ENCODE measurements around the gene KLHL29.

Gene KLHL29

DNA sequence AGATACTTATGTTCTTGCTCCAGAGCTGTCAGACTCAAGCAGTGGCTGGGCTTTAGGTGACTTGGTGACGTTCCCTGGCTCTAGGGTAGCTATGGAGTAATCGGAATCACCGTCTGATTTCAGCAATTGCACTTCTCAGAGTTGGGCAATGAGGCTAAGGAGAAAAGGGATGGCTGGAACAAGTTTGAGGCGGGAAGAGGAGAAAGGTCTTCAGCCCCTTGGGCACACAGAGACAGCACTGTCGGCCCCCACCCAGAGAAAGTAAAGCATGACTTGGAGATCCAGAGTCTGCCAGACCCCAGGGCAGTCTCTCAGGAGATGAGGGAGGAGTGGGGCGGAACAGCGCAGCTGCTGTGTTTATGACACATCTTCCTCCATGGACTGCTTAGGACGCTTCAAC is 114.5 kb downstream of the KLHL29 start:
- DNase-seq: no peak

DNA sequence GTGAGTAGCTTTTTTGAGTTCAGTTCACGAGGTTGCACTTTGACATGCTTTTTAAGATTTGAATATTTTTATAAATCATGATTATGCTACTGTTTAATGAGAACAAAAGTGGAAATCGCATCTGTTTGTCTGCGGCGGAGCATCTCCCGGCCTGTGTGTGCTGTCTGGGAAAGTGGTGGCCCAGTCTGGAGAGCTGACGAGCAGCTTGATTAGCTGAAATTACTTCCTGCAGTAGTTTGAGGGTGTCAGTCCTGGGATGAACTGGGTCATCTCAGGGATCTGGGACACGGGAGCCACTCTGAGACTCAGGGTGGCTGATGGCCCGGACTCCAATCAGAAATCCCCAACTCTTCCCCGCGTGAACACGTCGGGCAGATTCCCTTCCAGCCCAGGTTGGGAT is 115.9 kb downstream of the KLHL29 start:
- DNase-seq: no peak

DNA sequence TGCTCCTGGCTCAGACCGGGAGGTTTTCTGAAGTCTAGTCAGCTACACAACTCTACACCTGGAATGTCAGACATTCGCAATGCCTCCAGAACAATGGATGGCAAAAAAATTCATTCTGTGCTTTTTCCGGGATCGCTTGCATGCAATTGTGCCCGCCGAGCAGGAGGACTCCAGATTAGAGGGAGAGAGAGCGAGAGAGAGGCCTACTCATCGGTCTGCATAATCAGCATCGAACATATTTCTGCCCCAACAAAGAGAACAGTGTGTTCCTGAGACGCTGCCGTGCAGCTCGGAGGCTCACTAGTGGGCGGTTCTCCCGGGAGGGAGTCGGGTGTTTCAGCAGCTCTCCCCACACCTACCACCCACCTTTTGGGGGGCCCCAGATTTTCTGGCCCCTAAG is 117.1 kb downstream of the KLHL29 start:
- no peak for DNase-seq

DNA sequence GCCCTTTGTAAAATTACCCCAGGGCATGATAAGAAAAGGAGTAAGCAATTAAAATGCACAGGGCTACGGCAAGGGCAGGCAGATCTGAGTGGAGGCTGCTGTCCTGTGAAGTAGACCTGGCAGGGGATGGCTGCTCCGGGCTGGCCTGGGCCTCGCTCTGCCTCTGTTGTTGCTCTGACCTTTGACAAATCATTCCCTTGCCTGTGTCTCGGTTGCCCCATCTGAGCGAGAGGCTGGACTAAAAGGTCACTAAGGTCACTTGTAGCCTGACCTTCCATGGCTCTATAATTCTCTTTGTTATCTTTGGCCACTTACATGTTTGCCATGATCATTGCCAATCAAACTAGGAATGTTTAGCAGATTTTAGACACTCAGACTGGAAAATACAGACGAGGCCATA is 118.1 kb downstream of the KLHL29 start:
- DNase-seq: no peak

DNA sequence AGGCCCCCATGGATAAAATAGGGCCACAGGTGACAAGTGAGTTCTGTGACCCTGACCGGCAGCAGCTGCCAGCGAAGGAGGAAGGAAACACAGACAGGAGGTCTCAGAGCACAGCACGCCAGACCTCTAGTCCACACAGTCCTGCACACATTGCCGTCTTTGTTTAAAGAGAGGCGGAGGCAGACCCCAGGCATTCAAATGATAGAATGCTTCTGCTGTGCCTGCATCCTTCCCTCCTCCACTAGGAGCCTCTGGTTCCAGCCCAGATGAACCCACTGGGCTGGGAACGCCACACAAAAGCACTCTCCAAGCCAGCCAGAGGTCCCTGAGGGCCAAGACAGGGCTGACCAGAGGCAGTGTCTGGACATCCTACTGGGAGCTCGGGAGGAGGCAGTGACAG is 118.7 kb downstream of the KLHL29 start:
- DNase-seq: no peak

DNA sequence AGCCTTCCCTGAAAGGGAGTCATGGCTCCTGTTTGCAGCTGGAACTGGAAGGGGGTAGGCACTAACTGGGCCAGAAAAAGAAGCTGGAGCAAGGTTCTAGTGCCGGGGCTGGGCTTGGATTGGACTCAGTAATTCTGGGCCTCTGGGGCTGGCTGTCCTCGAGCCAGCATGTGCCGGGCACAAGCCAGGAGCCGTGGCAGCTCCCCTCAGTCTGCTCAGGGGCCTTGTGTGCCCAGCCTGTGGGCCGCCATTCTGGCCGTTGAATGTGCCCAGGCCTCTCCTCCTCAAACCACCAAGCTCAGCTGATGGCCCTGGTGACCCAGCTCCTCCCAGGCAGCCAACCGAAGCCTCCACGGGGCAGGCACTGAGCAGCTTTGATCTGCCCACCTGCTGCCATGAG is 119.6 kb downstream of the KLHL29 start:
- no peak for DNase-seq

DNA sequence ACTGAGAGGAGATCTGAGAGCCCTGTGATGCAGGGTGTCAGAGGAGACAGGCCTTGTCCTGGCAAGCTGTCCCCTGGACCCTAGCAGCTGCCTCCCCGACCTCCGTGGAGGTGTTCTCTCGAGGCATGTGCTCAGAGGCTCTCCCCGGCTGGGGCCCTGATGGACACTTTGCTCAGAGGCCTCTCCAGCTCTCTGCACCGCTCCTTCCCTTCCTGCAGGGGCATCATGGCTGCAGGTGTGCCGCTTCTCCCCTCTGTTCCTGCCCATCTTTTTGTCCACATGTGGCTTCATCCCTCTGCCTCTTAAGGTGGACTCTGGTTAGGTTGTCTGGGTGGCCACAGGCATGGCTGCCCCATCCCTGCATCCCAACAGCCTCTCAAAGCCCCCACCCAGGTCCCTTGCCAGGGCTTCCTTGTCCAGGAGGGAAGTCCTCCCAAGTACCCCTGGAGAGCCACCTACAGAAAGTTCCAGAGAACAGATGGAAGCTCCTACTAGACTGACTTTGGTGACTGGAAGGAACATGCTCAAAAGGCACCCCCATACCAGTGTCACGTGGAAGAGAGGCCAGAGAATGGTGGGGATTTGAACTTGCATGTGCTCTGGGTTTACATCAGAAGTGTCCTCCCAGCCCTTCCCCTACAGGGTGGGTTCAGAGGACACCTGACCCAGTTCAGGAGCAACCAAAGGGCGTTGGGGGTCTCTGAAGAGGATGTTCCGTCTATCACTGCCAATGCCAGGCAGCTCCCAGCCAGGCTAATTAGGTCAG is 120.4 kb downstream of the KLHL29 start:
- DNase-seq: no peak

DNA sequence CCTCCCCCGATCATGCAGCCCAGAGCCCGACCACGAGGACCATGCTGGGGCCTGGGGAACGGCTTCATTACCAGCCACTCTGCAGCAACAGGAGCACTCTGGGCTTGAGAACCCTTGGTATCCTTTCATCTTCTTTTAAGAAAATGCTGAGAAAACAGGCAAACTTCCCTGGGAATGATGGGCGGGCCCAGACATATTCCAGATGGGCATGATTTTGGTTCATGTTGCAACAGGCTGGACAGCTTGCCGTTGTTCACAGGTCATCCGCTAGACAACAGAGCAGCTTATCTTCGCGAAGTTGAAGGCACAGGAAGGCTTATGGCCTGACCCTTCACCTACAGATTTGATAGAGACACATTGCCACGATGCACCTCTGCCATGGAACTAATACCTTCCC is 121.0 kb downstream of the KLHL29 start:
- no peak for DNase-seq

DNA sequence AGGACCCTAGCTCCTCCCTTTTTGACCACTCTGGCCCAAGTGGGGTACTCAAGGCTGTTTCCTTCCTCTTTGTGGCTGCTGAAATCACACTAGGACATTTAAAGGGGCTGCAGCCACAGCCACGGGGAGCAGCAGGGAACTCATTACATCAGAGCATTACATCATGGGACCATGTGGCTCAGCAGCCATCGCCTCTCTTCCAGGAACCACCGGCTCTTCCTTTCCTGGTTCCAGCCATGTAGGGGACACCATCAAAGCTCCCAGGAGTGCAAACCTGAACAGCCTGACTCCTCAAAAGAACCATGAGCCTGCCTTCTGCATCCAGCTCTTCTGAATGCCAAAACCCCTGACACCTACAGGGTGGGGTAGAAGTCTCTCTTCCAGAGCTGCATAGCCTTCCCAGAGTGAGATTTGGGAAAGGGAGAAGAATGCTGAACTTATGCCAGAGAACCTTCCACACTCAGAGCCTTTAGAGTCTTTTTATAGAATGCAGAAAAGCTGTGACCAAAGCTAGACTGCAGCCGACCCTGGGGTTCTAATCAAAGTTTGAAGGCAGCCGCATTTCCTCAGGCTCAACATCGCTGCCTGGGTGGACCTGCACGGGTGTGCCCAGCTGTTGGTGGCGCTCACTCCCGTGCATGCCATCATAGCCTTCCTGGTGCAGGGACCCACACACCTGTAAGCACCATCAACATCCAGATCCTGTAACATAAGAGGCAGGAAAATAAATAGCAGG is 121.7 kb downstream of the KLHL29 start:
- no peak for DNase-seq

DNA sequence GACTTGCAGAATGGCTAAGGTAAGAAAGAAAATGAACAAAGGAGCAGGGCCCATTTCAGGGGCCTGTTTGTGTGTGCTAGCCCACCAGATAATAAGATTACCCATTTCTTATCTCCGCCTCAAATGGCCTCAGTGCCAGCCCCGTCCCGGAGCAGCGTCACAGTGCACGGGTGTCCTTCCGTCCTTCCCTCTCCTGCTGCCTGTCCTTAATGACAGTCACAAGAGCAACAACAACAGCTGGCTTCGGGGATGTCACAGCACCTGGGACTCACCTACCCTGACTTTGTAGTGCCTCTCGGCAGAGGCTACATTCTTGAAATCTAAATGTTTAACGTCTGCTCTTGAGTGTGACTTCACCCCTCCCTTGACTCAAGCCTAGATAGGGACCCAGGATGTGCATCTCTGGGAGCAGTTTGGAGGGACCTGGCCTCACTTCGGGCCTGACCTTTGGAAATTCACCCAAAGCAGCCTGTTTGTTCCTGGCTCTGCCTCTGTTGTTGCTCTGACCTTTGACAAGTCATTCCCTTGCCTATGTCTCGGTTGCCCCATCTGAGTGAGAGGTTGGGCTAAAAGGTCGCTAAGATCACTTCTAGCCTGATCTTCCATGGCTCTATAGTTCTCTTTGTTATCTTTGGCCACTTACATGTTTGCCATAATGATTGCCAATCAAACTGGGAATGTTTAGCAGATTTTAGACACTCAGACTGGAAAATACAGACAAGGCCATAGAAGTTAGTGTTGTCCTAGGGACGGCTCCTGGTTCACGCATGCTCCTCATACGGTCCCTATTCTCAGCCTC is 122.5 kb downstream of the KLHL29 start:
- DNase-seq: no peak

DNA sequence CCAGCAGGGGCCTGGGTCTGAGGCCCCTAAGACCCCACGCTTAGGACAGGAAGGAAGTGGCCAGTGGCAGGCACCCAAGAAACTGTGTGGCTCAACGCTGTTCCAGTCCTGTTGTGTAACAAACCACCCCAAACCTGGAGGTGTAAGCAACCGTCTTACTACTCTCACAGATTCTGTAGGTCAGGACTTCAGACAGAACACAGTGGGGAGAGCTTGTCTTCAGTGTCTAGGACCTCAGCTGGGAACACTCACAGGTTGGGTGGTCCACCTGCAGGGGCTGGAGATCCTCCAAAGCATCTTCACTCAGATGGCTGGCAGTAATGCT is 123.0 kb downstream of the KLHL29 start:
- no peak for DNase-seq

DNA sequence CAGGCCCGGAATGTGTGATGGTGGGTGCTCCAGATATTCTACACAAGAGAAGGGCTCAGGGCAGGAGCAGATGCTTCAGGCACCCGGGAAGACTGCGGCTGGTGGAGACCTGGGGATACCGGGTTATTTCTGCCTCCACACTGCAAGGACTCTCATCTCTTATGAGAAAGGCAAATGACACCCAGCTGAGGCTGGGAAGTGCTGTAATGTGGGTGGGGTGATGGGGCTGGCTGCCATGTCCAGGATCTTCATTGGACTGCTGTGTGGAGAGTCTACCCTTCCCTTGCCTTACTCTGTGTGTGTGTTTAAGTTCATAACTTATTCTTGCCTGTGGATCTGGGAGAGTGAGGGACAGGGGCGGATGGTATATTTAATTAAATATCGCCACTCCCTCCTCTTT is 124.1 kb downstream of the KLHL29 start:
- no peak for DNase-seq

DNA sequence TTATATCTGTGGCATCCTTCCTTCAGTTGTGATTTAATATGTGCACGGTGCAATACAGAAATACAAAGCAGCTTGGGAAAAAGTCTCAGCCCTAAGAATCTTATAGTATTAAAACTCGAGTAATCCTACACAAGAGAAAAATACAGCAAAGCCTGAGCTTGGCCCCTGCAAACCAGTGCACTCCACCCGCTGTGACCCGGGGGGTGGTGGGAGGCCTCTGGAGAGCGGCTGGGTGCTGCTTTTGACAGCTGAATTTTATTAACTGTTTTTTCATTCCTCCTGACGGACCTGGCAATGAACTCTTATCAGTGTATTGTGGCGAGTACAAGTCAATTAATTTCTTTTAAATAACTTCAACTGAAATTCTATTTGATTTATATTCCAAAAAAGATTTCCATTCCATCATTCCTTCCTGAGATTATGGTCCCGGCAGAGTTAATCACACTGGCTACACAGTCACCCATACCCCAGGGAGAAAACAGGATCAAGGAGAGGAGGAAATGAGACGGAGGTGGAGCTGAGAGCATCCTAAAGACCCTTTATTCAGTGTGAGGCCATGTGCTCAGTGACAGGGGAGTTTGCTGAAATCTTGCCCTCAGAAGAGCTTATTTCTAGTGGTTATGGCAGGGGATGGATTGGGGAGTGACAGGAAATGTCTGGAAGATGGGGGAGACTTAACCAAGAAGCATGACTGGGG is 124.8 kb downstream of the KLHL29 start:
- no peak for DNase-seq

DNA sequence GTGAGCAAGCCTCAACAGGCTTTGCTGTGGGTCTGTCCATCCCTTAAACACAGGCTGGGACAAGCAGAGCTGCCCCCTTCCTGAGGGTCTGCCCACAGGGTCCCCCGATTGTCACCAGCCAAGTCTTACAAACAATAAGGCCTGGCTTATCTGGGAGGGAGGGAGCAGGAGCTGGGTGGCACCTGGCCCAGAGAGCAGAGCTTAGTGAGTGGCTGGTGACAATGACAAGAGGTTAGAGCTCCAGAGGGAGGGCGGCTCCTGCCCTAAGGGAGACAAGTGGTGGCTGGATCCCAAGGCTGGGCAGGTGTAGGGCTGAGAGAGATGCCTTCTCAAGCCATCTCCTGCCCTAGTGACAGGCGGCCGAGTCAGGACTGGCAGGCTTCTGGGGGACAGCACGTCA is 125.5 kb downstream of the KLHL29 start:
- DNase-seq: no peak

DNA sequence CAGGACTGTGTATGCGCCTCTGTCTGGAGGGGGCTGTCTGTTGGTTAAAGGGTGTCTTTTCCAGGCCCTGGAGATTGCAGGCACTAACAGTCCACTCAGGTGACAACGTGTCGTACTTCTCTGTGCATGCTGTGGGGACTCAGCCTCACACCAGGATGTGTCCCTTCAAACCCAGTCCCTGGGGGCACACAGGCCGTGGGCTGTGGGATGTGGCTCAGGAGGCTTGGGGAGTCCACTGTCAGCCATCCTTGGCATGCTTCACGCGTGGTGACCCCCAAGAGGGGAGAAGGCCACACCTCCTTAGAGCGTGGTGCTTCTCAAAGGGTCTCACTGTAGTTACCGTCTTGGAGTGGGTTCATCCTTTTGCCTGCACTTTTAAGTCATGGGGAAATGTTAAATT is 127.8 kb downstream of the KLHL29 start:
- DNase-seq: no peak

DNA sequence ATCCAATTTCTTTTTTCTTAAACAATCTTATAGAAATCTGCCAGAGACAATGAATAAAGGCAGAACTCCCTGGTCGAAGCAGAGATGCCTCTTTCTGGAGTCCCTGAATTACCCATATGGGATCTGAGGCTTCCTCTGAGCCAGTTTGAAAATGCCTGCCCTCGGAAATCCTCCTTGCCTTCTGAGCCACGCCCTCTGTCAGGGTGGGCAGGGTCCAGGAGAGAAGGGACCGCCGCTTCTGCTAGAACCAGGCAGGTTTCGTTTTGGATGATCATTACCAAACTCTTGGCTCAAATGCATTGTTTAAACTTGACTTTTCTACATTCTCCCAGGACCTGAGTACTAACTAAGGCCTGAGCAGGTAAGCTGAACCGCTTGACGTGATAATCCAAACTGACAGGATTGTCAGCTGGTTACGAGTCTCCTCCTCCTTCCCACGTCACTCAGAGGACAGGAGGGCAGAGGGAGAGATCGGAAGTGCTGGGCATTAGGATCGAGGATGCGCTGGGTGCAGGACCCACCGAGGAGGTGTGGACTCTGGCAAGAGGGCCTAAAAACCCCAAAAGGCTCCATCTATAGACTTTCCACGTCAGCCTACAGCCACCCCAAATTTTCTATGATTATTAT is 128.4 kb downstream of the KLHL29 start:
- peak; percentile 93 for DNase-seq

DNA sequence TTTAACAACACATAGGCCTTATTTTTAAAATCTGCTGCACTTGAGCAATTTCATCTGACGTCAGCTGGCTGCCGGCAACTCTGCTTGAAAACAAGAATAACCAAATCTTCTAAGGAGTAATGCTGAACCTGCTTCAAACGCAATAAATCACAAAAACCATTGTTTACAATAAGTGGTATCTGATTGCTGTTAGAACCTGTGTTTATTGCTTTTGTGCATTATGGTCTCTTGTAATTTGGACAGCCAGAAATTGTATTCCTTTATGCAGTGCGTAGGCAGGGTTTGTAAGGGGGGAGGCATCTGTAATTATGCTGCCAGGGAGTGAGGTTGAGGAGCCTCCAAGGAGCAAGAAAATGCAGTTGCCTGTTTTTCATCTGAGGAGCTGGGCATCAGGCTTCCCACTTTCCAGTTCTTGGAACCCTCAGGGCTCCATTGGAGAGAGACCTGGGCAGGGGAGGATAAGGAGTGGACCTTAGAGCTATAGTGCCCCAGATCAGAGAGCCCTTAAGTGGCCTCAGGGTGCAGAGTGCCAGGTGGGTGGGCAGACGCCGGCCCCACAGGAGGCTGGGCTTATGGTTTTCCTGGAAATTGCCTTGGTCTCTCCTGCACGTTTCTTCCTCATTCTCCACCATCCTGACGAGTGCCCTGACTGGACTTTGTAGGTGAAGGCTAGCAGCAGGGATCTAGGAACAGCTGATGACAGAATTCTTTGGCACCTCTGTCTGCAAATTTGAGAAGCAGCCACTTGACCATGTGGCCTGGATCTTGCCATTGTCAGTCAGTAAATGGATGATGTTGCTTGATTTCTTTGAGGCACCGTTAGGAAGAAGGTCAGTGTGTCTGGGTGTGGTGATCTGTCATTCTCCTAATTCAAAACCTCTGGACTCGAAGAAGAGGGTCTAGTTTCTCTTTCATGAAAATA is 129.2 kb downstream of the KLHL29 start:
- DNase-seq: peak; percentile 93

DNA sequence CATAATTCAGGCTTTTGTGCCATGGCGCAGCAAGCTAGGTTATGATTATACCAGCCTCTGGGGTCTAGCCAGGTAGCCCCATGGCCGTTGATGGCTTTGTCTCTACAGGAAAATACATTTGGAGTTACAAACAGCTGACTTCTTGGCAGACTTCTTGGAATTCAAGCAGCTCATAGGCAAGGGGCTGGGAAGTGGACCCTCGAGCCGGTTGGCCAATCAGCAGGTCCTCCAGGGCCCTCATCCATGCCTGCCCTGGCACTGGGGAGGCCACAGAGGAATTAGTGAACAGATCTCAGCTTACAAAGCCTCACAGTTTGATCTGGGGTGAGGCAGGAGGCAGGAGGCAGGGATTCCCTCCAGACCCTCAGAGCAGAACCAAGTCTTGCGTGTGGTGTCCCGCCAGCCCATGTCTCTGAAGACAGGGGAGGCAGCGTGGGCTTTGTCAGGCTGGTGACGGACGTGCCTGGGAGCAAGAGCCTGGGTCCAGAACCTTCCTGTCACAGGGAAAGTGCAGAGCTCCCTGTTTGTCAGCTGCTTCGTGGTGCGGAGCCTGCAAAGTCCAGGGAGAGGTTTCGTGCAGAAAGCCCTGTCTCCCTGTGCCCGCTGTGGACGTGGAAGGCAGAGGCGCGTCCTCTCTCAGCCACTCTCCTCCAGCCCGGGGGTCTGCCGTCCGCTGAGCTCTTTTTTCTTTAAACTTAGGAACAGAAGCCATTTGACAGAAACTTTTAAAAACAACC is 131.7 kb downstream of the KLHL29 start:
- no peak for DNase-seq

DNA sequence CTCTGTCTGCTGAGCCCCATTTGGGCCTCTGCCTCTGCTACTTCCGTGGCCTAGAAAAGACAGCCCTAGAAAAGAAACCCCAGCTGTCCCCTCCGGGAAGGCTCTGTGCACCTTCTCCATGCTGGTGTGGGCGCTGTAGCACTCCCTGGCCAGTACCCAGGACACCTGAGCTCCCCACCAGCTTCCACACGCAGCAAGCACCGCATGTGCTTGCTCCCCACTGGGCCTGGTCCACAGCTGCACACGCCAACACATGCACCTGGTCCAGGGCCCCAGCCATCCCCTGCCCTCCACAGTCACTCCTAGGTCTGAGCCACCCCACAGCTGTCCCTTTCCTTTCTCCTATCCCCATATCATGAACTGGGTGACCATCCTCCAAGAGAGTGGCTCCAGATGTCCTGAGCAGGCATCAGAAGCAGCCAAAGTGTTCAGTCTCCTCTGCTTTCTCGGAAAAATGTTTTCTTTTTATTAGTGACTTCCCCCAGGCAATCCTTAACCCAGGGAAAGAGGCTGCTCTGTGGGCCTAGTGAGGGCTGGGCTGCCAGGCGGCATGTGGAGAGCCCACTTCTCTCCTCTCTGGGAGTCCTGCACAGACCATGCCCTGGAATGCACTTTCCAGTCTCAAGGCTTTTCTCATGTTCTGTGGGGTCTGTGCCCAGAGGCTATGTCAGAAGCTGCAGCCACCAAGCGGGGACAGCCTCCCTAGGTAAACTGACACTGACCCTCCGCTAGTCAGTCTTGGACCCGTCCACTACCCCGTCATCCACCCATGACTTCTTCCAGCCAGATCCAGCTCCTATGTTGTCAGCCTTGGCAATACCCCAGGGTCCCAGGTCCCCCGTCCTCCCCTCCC is 133.7 kb downstream of the KLHL29 start:
- DNase-seq: no peak

DNA sequence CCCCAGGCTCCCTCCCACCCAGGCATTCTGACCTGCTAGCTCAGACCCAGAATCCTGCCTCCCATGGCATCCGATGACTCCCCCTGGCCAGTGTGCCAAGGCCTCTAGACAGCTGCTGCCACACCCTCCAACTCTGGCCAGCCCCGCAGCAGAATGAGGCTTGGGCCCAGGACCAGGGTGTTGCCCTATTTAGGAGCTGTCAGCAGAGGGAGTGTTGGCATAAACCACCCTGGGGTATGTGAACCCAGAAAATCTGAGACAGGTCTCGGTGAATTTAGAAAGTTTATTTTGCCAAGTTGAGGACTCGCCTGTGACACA is 134.3 kb downstream of the KLHL29 start:
- DNase-seq: no peak
